GM13976 (cell line): ENCODE measurements around the gene SCUBE2.

Experiments used
- DNase-seq: peaks from one replicate; pipeline ENCODE4 v3.0.0; 2012; ENCODE audit warnings: low spot score
- CTCF ChIP-seq: IDR thresholded peaks from 2 replicates; pipeline ENCODE4 v1.5.1; 2012; ENCODE audit warnings: borderline replicate concordance, mild to moderate bottlenecking; ENCODE audit not compliant: insufficient read depth; ENCODE audit errors: extremely low read depth, missing control alignments, control extremely low read depth
- in situ Hi-C: fragments of 300-500 bp; cut with MboI; formaldehyde crosslinking; loops from one replicate; pipeline ENCODE4 v1.12.0; 2022; ENCODE audit warnings: low sequenced_read_pairs, mixed read lengths, inconsistent platforms; ENCODE audit not compliant: unreplicated experiment

The SCUBE2 gene

GRCh38 chr11:9004183-9004926 is 87.0 kb downstream of the SCUBE2 start:
- no peak for DNase-seq
- TF ChIP-seq CTCF = no peak
- in situ Hi-C loops = no loop called here

- TF ChIP-seq CTCF = no peak
- in situ Hi-C loops = no loop called here
- peak; percentile 80 for DNase-seq
Observed at GRCh38 chr11:9003573-9004182, 87.7 kb downstream of the SCUBE2 start, which contains the start of gene NRIP3. Gene NRIP3 (minus strand): TSS chr11:9004001. CDS start chr11:9003935, 66 bp downstream.

- DNase-seq = no peak
- no peak for TF ChIP-seq CTCF
- in situ Hi-C loops = no loop called here
Observed at GRCh38 chr11:9002920-9003572, 88.4 kb downstream of the SCUBE2 start.

- DNase-seq = no peak
- no peak for TF ChIP-seq CTCF
- in situ Hi-C loops = no loop called here
Observed at GRCh38 chr11:9001736-9002135, 89.7 kb downstream of the SCUBE2 start.

GRCh38 chr11:8998017-8998416 is 93.4 kb downstream of the SCUBE2 start:
- DNase-seq = no peak
- no peak for TF ChIP-seq CTCF
- in situ Hi-C loops = no loop called here

DNA sequence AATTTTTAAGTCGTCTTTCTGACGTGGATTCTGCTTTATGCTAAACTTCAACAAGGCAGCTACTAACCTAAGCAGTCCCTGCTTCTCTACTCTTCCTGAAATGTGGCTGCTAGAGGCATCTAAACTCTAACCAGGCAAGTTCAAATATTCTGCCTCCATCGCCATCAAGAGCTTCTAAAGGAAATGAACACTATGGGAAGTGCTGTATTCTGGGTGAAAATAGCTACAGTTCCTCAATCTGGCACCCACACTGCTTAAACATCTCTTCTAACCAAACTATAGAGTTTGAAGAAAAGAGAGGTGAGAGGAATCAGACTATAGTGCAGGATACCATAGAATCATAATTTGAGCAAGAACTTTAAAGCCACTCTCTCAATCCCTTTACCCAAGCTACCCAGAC is 93.9 kb downstream of the SCUBE2 start:
- in situ Hi-C loops = no loop called here
- no peak for DNase-seq
- TF ChIP-seq CTCF = no peak
